Liver (tissue), 9 donors: ENCODE measurements around the gene RIMBP2. TPM values are rescaled to one million over a fixed set of nuclear protein-coding genes. Genes with fewer than 3 reads are reported as not detected.

ENCODE experiments used
- DNase-seq: peaks from one replicate; pipeline ENCODE4 v3.0.0-alpha.2; 2017; ENCODE audit warnings: low spot score
- H3K27ac ChIP-seq, 2 donors: one replicate each; pipeline ENCODE4 v1.7.0; 2013; ENCODE audit warnings: inconsistent platforms in 2 of 2, low read length in 2 of 2, control low read depth in 1 of 2, low read depth in 1 of 2, mild to moderate bottlenecking in 1 of 2
- H3K27me3 ChIP-seq, 4 donors: one replicate each; pipeline versions ENCODE4 v1.6.1 to v1.7.0; 2013; ENCODE audit warnings: low read length in 3 of 4, inconsistent platforms in 1 of 4, mild to moderate bottlenecking in 1 of 4, moderate library complexity in 1 of 4; ENCODE audit not compliant: control insufficient read depth in 4 of 4, insufficient read depth in 4 of 4
- H3K36me3 ChIP-seq, 4 donors: one replicate each; pipeline versions ENCODE4 v1.6.1 to v1.7.0; 2013; ENCODE audit warnings: low read length in 3 of 4, mild to moderate bottlenecking in 3 of 4, low read depth in 1 of 4, moderate library complexity in 1 of 4; ENCODE audit not compliant: control insufficient read depth in 4 of 4, insufficient read depth in 3 of 4
- H3K4me1 ChIP-seq, 4 donors: one replicate each; pipeline versions ENCODE4 v1.6.1 to v1.7.0; 2013; ENCODE audit warnings: low read length in 3 of 4, mild to moderate bottlenecking in 3 of 4, moderate library complexity in 1 of 4; ENCODE audit not compliant: control insufficient read depth in 4 of 4, insufficient read depth in 4 of 4
- H3K4me3 ChIP-seq, 3 donors: one replicate each; pipeline versions ENCODE4 v1.6.1 to v1.7.0; 2013; ENCODE audit warnings: low read length in 3 of 3, control low read depth in 1 of 3, low read depth in 1 of 3, mild to moderate bottlenecking in 1 of 3
- H3K9ac ChIP-seq, 2 donors: one replicate each; pipeline ENCODE4 v1.7.0; 2013; ENCODE audit warnings: low read length in 2 of 2, mild to moderate bottlenecking in 2 of 2, moderate library complexity in 2 of 2, control low read depth in 1 of 2, low read depth in 1 of 2
- H3K9me3 ChIP-seq, 4 donors: one replicate each; pipeline versions ENCODE4 v1.6.1 to v1.7.0; 2013; ENCODE audit warnings: low read length in 3 of 4; ENCODE audit not compliant: control insufficient read depth in 4 of 4
- CTCF ChIP-seq: fragments of 150-350 bp; IDR thresholded peaks from 2 replicates; pipeline ENCODE4 v1.5.1; 2017; ENCODE audit warnings: improper control_type of control experiment, low read depth, low read length; ENCODE audit not compliant: missing input control
- EGR1 ChIP-seq, 2 donors: IDR thresholded peaks; 2 replicates each; pipeline ENCODE4 v1.6.1; 2016 to 2018; ENCODE audit warnings: antibody characterized with exemption in 2 of 2, low read depth in 2 of 2
- FOXA1 ChIP-seq: IDR thresholded peaks from 2 replicates; pipeline ENCODE4 v1.6.1; 2016; ENCODE audit warnings: antibody characterized with exemption
- FOXA2 ChIP-seq: IDR thresholded peaks from 2 replicates; pipeline ENCODE4 v1.6.1; 2016; ENCODE audit warnings: antibody characterized with exemption
- GABPA ChIP-seq, 2 donors: IDR thresholded peaks in 1 of 2; conservative IDR thresholded peaks in 1 of 2; 2 replicates each; pipeline ENCODE4 v1.6.1; 2016; ENCODE audit warnings: antibody characterized with exemption in 2 of 2, mild to moderate bottlenecking in 1 of 2, moderate library complexity in 1 of 2
- HNF4A ChIP-seq, 2 donors: conservative IDR thresholded peaks; 2 replicates each; pipeline ENCODE4 v1.6.1; 2016; ENCODE audit warnings: antibody characterized with exemption in 2 of 2, mild to moderate bottlenecking in 2 of 2
- HNF4G ChIP-seq: IDR thresholded peaks from 2 replicates; pipeline ENCODE4 v1.6.1; 2016; ENCODE audit warnings: antibody characterized with exemption
- JUND ChIP-seq, 2 donors: IDR thresholded peaks; 2 replicates each; pipeline ENCODE4 v1.6.1; 2016; ENCODE audit warnings: antibody characterized with exemption in 2 of 2
- NR2F2 ChIP-seq: IDR thresholded peaks from 2 replicates; pipeline ENCODE4 v1.6.1; 2016; ENCODE audit warnings: antibody characterized with exemption
- RAD21 ChIP-seq, 2 donors: IDR thresholded peaks; 2 replicates each; pipeline ENCODE4 v1.6.1; 2016; ENCODE audit warnings: antibody characterized with exemption in 2 of 2, mild to moderate bottlenecking in 2 of 2
- RXRA ChIP-seq, 2 donors: IDR thresholded peaks; 2 replicates each; pipeline ENCODE4 v1.6.1; 2017 to 2018; ENCODE audit warnings: antibody characterized with exemption in 2 of 2, mild to moderate bottlenecking in 1 of 2
- SP1 ChIP-seq: IDR thresholded peaks from 2 replicates; pipeline ENCODE4 v1.6.1; 2018; ENCODE audit warnings: antibody characterized with exemption, mild to moderate bottlenecking
- TAF1 ChIP-seq: conservative IDR thresholded peaks from 2 replicates; pipeline ENCODE4 v1.6.1; 2016; ENCODE audit warnings: antibody characterized with exemption, mild to moderate bottlenecking
- YY1 ChIP-seq: IDR thresholded peaks from 2 replicates; pipeline ENCODE4 v1.6.1; 2016; ENCODE audit warnings: antibody characterized with exemption, mild to moderate bottlenecking
- WGBS: extraction: QIAGEN DNeasy Blood & Tissue Kit; methylation state at CpG from one replicate; pipeline ENCODE4 v1.1.7; 2013; 5-methylcytosine and 5-hydroxymethylcytosine counted together
- polyA plus RNA-seq, 2 donors: library from polyadenylated mRNA; stranded (reverse) in 1 of 2; unstranded in 1 of 2; fragments of 200-250 nt in 1 of 2; fragments of >200 nt in 1 of 2; fragmentation: Nextera tagmentation in 1 of 2; extraction: Ambion mirVana in 1 of 2; gene quantifications; one replicate each; pipeline versions ENCODE4 v1.2.1 to v1.2.3, GENCODE V29; 2013 to 2015
- total RNA-seq, 2 donors: library from RNA; depleted of rRNA; stranded (reverse); fragments of >200 nt; gene quantifications; one replicate each; pipeline ENCODE4 v1.2.3, GENCODE V29; 2014
- TF ChIP-seq, protein P1 (sequence below): IDR thresholded peaks from 2 replicates; pipeline ENCODE4 v1.6.1; 2016; ENCODE audit warnings: antibody characterized with exemption, mild to moderate bottlenecking
- TF ChIP-seq, protein P2 (sequence below): IDR thresholded peaks from 2 replicates; pipeline ENCODE4 v1.6.1; 2016; ENCODE audit warnings: antibody characterized with exemption
- TF ChIP-seq, protein P3 (sequence below): IDR thresholded peaks from 2 replicates; pipeline ENCODE4 v1.6.1; 2016; ENCODE audit warnings: antibody characterized with exemption
- TF ChIP-seq, protein P4 (sequence below): IDR thresholded peaks from 2 replicates; pipeline ENCODE4 v1.6.1; 2016; ENCODE audit warnings: antibody characterized with exemption
- donor health status: healthy.
- donor health status: healthy.
- donor health status: healthy.
- donor health status: healthy.
- donor health status: healthy.

Gene RIMBP2
- total and polyA plus RNA-seq, 4 donors, result 0.01 to 0.17 (median 0.09) TPM; not detected in 1

GRCh38 chr12:130568501-130568900 is 147.6 kb downstream of the RIMBP2 start:
- H3K27me3 ChIP-seq, result no peaks in the 10 kb centered on the region
- peaks cover 2 to 14% (median 10%) of the 10 kb centered on the region in 4 donors for H3K9me3 ChIP-seq
- H3K27ac ChIP-seq, result no peak overlapping the region
- no peaks in the 10 kb centered on the region for H3K36me3 ChIP-seq
- TF ChIP-seq, protein P1, sequence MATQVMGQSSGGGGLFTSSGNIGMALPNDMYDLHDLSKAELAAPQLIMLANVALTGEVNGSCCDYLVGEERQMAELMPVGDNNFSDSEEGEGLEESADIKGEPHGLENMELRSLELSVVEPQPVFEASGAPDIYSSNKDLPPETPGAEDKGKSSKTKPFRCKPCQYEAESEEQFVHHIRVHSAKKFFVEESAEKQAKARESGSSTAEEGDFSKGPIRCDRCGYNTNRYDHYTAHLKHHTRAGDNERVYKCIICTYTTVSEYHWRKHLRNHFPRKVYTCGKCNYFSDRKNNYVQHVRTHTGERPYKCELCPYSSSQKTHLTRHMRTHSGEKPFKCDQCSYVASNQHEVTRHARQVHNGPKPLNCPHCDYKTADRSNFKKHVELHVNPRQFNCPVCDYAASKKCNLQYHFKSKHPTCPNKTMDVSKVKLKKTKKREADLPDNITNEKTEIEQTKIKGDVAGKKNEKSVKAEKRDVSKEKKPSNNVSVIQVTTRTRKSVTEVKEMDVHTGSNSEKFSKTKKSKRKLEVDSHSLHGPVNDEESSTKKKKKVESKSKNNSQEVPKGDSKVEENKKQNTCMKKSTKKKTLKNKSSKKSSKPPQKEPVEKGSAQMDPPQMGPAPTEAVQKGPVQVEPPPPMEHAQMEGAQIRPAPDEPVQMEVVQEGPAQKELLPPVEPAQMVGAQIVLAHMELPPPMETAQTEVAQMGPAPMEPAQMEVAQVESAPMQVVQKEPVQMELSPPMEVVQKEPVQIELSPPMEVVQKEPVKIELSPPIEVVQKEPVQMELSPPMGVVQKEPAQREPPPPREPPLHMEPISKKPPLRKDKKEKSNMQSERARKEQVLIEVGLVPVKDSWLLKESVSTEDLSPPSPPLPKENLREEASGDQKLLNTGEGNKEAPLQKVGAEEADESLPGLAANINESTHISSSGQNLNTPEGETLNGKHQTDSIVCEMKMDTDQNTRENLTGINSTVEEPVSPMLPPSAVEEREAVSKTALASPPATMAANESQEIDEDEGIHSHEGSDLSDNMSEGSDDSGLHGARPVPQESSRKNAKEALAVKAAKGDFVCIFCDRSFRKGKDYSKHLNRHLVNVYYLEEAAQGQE, result no peak
- TF ChIP-seq RXRA (IDR thresholded peaks at IDR 0.05) (no peak), TAF1 (no peak), HNF4A (conservative IDR thresholded peaks at IDR 0.05) (no peak), FOXA1 (no peak), NR2F2 (no peak), JUND (IDR thresholded peaks at IDR 0.05) (no peak), GABPA (IDR thresholded peaks at IDR 0.05 in 1 of 2, conservative IDR thresholded peaks at IDR 0.05 in 1 of 2) (no peak)
- TF ChIP-seq, protein P2, sequence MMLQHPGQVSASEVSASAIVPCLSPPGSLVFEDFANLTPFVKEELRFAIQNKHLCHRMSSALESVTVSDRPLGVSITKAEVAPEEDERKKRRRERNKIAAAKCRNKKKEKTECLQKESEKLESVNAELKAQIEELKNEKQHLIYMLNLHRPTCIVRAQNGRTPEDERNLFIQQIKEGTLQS, result no peak
- TF ChIP-seq, protein P3, sequence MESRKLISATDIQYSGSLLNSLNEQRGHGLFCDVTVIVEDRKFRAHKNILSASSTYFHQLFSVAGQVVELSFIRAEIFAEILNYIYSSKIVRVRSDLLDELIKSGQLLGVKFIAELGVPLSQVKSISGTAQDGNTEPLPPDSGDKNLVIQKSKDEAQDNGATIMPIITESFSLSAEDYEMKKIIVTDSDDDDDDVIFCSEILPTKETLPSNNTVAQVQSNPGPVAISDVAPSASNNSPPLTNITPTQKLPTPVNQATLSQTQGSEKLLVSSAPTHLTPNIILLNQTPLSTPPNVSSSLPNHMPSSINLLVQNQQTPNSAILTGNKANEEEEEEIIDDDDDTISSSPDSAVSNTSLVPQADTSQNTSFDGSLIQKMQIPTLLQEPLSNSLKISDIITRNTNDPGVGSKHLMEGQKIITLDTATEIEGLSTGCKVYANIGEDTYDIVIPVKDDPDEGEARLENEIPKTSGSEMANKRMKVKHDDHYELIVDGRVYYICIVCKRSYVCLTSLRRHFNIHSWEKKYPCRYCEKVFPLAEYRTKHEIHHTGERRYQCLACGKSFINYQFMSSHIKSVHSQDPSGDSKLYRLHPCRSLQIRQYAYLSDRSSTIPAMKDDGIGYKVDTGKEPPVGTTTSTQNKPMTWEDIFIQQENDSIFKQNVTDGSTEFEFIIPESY, result no peak
- no peaks in the 10 kb centered on the region for H3K4me1 ChIP-seq
- no peak overlapping the region for H3K9ac ChIP-seq
- no peak overlapping the region for H3K4me3 ChIP-seq
- 73% methylated on average over 7 of the region's 7 CpGs for WGBS
- DNase-seq, result no peak

DNA sequence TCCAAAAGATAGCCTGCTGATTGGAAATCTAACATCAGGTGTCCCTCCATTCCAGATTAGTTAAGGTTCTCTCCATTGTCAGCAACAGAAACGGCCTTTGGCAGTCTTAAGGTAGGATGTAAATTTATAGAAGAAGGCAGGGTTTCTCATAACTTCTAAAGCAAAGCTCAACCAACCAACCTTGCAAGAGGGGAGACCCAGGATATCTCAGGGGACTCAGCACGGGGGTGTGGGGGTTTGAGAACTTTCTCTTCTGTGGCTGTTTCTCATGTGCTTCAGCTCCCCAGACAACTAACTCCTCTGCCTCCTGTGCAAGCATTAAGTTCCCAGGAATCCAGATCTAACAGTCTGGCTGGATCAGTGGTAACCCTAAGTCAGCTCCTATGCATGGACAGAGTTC is 148.1 kb downstream of the RIMBP2 start:
- no peak overlapping the region for H3K9ac ChIP-seq
- no peaks in the 10 kb centered on the region for H3K36me3 ChIP-seq
- H3K9me3 ChIP-seq, result peaks cover 2 to 14% (median 10%) of the 10 kb centered on the region in 4 donors
- TF ChIP-seq GABPA (IDR thresholded peaks at IDR 0.05 in 1 of 2, conservative IDR thresholded peaks at IDR 0.05 in 1 of 2) (no peak), TAF1 (no peak), EGR1 (IDR thresholded peaks at IDR 0.05; ENCODE audit: low read depth in 2 of 2) (no peak), YY1 (no peak), SP1 (no peak), NR2F2 (no peak), JUND (IDR thresholded peaks at IDR 0.05) (no peak), CTCF (no peak), HNF4A (conservative IDR thresholded peaks at IDR 0.05) (no peak), RAD21 (IDR thresholded peaks at IDR 0.05) (no peak), FOXA1 (no peak), FOXA2 (no peak), HNF4G (no peak), RXRA (IDR thresholded peaks at IDR 0.05) (no peak)
- TF ChIP-seq, protein P2, result no peak
- TF ChIP-seq, protein P4, sequence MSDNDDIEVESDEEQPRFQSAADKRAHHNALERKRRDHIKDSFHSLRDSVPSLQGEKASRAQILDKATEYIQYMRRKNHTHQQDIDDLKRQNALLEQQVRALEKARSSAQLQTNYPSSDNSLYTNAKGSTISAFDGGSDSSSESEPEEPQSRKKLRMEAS, result no peak
- TF ChIP-seq, protein P1, result no peak
- TF ChIP-seq, protein P3, result no peak
- H3K27me3 ChIP-seq, result no peaks in the 10 kb centered on the region
- no peak overlapping the region for H3K4me3 ChIP-seq
- no peak for DNase-seq
- WGBS, result 55% methylated on average over 2 of the region's 2 CpGs
- H3K27ac ChIP-seq, result no peak overlapping the region
- no peaks in the 10 kb centered on the region for H3K4me1 ChIP-seq
